T-helper 1 cell treated with Interleukin-12 subunit alpha and Interleukin-12 subunit beta and Interleukin-4 antibody, amounts not matched to agents 30 μg/mL and 1 μg/mL, for 36 hours (primary cell): ENCODE data around the gene STYX.
A peak's percentile ranks its signal among the peaks of the same experiment; 100 is the strongest.
"Not testable (repeated sequence)": the region's sequence is repeated elsewhere in the genome, so short reads cannot be mapped to it uniquely, and the experiment has no call there.

Source experiments
- H3K27ac Mint-ChIP-seq: one replicate; pipeline ENCODE4 v1.8.0; 2021; ENCODE audit warnings: mild to moderate bottlenecking, mixed read lengths
- H3K27me3 Mint-ChIP-seq: one replicate; pipeline ENCODE4 v1.8.0; 2021; ENCODE audit warnings: low read depth, mixed read lengths
- H3K36me3 Mint-ChIP-seq: one replicate; pipeline ENCODE4 v1.8.0; 2021; ENCODE audit warnings: low read depth, mixed read lengths
- H3K4me1 Mint-ChIP-seq: one replicate; pipeline ENCODE4 v1.8.0; 2021; ENCODE audit warnings: low read depth, mixed read lengths
- H3K4me3 Mint-ChIP-seq: one replicate; pipeline ENCODE4 v1.8.0; 2021; ENCODE audit warnings: mild to moderate bottlenecking, moderate library complexity, mixed read lengths
- H3K9me3 Mint-ChIP-seq: one replicate; pipeline ENCODE4 v1.8.0; 2021; ENCODE audit warnings: mixed read lengths

Gene STYX

DNA sequence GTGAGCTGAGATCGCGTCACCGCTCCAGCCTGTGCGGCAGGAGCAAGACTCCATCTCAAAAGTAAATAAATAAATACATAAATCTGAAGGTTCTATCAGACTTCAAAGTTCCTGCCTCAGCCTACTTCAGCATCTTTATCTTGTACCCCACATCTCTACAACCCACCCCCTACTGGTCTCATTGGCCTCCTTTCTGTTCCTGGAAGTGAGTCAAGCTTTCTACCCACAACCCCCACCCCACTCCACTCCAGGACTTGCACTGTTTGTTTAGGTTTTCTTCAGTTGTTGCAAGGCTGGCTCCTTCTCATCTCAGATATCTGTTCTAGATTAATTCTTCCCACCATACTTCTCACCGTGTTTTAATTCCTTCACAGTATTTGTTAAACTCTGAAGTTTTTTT is 23.7 kb upstream of the STYX start:
- H3K27ac Mint-ChIP-seq, result peak overlapping the region; percentile 97
- peak overlapping the region; percentile 98 for H3K4me3 Mint-ChIP-seq
- peaks cover 5% of the 10 kb centered on the region for H3K27me3 Mint-ChIP-seq
- no peaks in the 10 kb centered on the region for H3K9me3 Mint-ChIP-seq
- peaks cover 38% of the 10 kb centered on the region for H3K4me1 Mint-ChIP-seq
- H3K36me3 Mint-ChIP-seq, result peaks cover 24% of the 10 kb centered on the region

DNA sequence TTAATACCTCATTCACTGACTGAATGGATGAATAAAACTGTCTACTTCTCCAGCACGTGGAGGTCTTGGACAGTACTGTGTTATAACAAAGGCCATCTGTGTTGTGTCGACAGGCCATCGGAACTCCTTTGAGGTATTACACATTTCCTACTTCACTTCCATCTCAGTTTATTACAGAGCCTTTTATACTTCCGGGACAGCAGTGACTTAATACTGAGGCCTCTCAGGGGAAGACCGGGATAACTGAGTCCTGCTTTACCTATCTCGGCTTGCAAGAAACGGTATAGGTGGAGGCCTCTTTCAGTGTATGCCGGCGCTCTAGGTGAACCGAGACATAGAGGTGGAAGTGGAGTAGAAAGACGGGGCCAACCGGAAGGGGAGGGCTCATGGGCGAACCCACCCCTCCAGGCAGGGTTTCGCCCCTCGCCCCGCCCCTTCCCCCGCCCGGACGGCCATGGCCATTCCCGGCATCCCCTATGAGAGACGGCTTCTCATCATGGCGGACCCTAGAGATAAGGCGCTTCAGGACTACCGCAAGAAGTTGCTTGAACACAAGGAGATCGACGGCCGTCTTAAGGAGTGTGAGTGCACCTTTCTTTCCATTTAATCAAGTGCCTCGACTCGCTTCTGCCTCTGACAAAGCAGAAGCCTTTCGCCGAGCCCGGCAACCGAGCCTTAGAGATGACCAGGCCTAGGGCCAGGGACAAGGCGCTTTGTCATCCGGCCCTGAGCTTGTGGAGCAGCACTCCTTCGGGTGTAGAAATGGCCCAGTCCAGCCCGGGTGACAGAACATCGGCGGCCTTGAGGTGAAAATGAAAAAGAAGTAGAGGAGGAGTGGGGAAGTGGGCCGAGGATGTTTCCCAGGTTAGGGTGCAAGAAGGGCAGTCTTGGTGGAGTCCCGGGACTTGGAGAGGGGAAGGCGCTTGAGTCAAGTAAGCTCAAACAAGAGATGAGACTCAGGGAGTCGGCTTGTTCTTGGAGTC is 23.0 kb upstream of the STYX start, which contains the start of gene PSMC6:
Gene PSMC6, plus strand, starts transcription at position 477 of the 983 bp plus-strand sequence. Its CDS starts 20 bp downstream, at position 497.
- Mint-ChIP-seq H3K27me3 (peaks cover 5% of the 10 kb centered on the region), H3K9me3 (no peaks in the 10 kb centered on the region), H3K27ac (peak within 1 kb of the TSS; percentile 97), H3K4me3 (peak within 1 kb of the TSS; percentile 98), H3K36me3 (peaks cover 29% of the 10 kb centered on the region), H3K4me1 (peaks cover 40% of the 10 kb centered on the region)

DNA sequence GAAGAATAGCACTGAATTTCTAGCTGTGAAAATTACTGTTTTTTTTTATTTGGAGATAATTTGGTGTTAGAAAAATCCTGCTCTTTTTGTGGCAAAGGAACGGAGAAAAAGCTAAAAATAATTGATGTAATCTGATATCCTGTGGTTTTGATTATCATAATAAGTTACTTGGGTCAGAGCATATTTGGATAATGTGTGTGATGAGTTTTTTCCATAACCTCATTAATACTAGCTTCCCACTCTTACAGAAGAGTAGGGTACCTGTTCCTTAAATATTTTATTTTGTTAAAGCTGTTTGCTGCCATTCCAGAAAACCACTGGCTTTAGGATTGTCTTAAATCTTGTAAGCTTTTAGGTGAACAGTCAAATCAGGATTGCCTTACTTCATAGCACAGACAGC is 18.3 kb upstream of the STYX start:
- H3K27ac Mint-ChIP-seq, result no peak overlapping the region
- H3K4me3 Mint-ChIP-seq, result no peak overlapping the region
- peaks cover 56% of the 10 kb centered on the region for H3K36me3 Mint-ChIP-seq
- H3K4me1 Mint-ChIP-seq, result peaks cover 33% of the 10 kb centered on the region
- no peaks in the 10 kb centered on the region for H3K9me3 Mint-ChIP-seq
- no peaks in the 10 kb centered on the region for H3K27me3 Mint-ChIP-seq

DNA sequence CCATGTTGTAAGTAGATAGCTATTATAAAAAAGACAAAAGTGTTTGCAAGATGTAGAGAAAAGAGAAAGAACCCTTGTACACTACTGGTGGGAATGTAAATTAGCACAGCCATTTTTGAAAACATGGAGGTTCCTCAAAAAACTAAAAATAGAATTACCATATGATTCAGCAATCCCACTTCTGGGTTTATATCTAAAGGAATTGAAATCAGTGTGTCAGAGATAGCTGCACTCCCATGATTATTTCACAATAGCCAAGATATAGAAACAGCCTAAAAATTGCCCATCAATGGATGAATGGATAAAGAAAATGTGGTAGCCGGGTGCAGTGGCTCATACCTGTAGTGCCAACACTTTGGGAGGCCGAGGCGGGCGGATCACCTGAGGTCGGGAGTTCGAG is 13.8 kb upstream of the STYX start:
- Mint-ChIP-seq H3K27me3 (no peaks in the 10 kb centered on the region), H3K36me3 (peaks cover 47% of the 10 kb centered on the region), H3K4me3 (no peak overlapping the region), H3K9me3 (no peaks in the 10 kb centered on the region), H3K27ac (no peak overlapping the region), H3K4me1 (peaks cover 5% of the 10 kb centered on the region)

DNA sequence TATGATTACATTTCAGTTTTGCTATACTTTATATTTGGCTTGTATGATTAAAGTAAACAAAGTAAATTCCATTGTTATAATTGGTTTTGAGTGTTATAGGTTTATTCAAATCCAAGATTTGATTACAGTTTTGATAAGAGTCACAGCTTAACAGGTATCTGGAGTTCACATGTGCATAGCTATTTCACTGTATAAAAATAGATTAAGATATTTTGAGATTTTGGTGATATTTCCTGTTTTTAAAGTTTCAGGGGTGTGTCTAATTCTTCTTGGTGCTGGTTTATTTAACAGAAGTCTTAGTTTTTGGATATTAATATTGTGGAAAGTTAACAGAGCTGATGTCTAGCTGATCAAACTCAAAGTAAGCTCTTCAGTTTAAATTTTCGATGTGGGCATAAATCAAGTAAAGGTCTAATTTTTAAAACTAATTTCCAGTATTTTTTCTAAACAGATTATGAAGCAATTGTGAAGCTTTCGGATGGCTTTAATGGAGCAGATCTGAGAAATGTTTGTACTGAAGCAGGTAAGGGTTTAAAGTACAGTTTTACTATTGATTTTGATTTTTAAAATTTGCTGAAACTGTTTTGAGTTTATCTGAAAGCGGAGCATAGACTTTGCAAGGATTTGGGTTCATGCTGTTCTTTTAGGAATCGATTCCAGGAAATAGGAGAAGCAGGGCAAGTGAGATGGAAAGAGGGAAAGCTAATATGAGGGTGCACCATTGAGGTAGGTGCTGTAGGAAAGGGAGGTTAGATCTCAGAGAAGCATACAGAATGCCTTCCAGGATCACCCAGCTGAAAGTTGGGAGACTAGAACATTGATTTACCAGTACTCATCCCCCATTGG is 6.2 kb upstream of the STYX start:
- Mint-ChIP-seq H3K27ac (no peak overlapping the region), H3K9me3 (no peaks in the 10 kb centered on the region), H3K36me3 (peaks cover 38% of the 10 kb centered on the region), H3K4me1 (peaks cover 12% of the 10 kb centered on the region), H3K27me3 (no peaks in the 10 kb centered on the region), H3K4me3 (no peak overlapping the region)

DNA sequence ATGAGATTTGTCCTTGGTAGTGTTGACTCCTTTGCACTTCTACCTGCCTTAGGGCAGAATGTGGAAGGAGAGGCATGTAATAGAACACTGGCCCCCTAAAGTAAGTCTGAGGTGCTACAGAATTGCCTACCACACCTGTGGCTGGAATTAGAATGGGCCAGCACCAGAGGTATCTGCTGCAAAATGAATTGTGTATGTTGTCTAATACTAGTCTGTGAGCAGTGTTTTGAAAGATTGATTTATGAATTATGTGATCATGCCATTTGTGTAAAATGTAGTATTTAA is 5.7 kb upstream of the STYX start:
- Mint-ChIP-seq H3K27ac (no peak overlapping the region), H3K9me3 (no peaks in the 10 kb centered on the region), H3K27me3 (no peaks in the 10 kb centered on the region), H3K36me3 (peaks cover 35% of the 10 kb centered on the region), H3K4me3 (no peak overlapping the region), H3K4me1 (peaks cover 13% of the 10 kb centered on the region)

DNA sequence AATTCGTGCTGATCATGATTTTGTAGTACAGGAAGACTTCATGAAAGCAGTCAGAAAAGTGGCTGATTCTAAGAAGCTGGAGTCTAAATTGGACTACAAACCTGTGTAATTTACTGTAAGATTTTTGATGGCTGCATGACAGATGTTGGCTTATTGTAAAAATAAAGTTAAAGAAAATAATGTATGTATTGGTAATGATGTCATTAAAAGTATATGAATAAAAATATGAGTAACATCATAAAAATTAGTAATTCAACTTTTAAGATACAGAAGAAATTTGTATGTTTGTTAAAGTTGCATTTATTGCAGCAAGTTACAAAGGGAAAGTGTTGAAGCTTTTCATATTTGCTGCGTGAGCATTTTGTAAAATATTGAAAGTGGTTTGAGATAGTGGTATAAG is 2.5 kb upstream of the STYX start:
- H3K27ac Mint-ChIP-seq, H3K9me3 Mint-ChIP-seq, H3K4me3 Mint-ChIP-seq, H3K27me3 Mint-ChIP-seq: not testable (repeated sequence)
- H3K36me3 Mint-ChIP-seq, result peaks cover 22% of the 10 kb centered on the region
- peaks cover 17% of the 10 kb centered on the region for H3K4me1 Mint-ChIP-seq

DNA sequence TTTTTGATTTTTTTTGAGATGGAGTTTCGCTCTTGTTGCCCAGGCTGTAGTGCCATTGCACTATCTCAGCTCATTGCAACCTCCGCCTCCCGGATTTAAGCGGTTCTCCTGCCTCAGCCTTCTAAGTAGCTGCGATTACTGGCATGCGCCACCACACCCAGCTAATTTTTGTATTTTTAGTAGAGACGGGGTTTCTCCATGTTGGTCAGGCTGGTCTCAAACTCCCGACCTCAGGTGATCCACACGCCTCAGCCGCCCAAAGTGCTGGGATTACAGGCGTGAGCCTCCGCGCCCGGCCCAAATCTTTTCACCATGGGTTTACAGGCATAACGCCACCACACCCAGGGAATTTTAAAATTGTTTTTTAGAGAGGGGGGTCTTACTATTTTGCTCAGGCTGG is 931 bp upstream of the STYX start:
- peak overlapping the region; percentile 51 for H3K4me3 Mint-ChIP-seq
- H3K9me3 Mint-ChIP-seq, H3K27me3 Mint-ChIP-seq, H3K27ac Mint-ChIP-seq: not testable (repeated sequence)
- peaks cover 27% of the 10 kb centered on the region for H3K36me3 Mint-ChIP-seq
- H3K4me1 Mint-ChIP-seq, result peaks cover 19% of the 10 kb centered on the region

DNA sequence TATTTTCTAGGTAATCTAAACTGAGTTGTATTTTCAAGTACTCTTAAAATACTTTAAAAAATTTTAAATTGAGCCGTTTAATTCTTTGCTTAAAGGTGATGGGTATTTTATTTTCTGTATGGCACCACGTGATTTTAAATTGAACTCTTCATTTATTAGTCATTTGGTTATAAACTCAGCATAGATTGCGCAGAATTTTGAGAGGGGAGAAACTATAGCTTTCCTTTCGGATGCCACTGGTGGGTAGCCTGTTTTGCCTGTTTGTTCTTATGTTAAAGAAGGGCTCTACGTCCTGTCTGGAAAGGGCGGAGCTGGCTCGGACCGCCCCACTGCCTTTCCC is 411 bp upstream of the STYX start:
- peaks cover 22% of the 10 kb centered on the region for H3K4me1 Mint-ChIP-seq
- no peaks in the 10 kb centered on the region for H3K9me3 Mint-ChIP-seq
- no peaks in the 10 kb centered on the region for H3K27me3 Mint-ChIP-seq
- peaks cover 29% of the 10 kb centered on the region for H3K36me3 Mint-ChIP-seq
- H3K4me3 Mint-ChIP-seq, result peak overlapping the region; percentile 87
- H3K27ac Mint-ChIP-seq, result peak overlapping the region; percentile 51

DNA sequence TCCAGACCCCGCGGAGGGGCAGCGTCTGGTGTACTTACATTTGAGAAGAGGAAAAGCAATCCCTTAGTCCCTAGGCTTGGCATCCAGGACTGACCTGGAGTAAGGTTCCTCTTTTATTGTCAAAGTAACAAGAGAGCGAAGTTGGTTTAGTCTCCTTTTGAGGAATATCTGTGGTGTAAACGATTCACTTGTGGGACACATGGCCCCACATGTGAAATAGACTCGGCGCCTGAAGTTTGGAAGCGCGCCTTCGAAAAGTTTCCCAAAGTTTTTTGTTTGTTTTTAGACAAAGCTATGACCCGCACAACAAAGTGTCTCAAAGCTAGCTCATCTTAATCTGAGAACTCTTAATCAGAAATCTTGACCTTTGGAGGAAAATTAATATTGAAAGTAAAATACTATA is 744 bp downstream of the STYX start:
- Mint-ChIP-seq H3K36me3 (peaks cover 25% of the 10 kb centered on the region), H3K27me3 (no peaks in the 10 kb centered on the region), H3K27ac (peak overlapping the region; percentile 77), H3K4me3 (peak overlapping the region; percentile 87), H3K4me1 (peaks cover 20% of the 10 kb centered on the region), H3K9me3 (no peaks in the 10 kb centered on the region)

DNA sequence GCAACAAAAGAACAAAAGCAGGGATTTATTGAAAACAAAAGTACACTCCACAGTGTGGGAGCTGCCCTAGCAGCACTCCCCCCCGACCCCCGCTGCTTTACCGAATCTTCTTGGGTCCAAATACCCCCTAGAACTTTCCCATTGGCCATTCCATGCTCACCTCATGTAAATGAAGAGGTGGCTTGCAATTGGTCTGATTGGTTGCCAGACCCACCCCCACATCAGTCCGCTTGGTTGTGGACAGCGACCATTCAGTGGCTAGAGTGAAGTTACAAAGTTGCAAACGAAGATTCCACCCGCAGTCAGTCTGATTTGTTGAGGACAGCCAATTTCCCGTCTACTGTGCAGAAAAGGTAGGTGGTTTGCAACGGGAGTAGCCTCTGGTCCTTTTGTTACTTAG is 3.9 kb downstream of the STYX start:
- no peaks in the 10 kb centered on the region for H3K27me3 Mint-ChIP-seq
- H3K27ac Mint-ChIP-seq, result no peak overlapping the region
- no peaks in the 10 kb centered on the region for H3K9me3 Mint-ChIP-seq
- H3K4me3 Mint-ChIP-seq, result no peak overlapping the region
- H3K36me3 Mint-ChIP-seq, result peaks cover 33% of the 10 kb centered on the region
- H3K4me1 Mint-ChIP-seq, result peaks cover 34% of the 10 kb centered on the region

DNA sequence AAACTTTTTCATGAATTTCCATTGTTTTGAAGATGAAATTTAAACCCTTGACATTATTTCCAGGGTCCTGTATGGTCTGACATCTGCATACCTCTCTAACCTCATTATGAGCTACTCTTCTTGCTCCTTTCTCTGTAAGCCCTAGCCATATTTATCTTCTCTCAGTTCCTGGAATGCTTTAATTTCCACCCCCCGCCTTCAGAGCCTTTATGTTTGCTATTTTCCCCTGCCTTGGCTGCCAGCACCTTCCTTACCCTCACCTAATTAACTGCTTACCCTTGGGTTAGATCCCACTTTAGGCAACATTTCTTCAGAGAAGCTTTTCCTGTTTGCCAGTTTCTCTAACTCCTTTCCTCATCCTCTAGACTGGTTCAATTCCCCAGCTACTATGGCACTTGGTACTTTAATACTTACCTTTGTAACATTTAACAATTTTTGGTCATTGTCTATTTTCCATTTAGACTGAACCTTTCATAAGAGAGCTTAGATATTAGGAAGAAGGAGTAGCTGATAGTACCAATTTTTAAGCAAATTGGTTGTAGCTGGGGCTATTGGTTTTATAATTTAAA is 6.0 kb downstream of the STYX start:
- H3K27me3 Mint-ChIP-seq, result no peaks in the 10 kb centered on the region
- no peaks in the 10 kb centered on the region for H3K9me3 Mint-ChIP-seq
- no peak overlapping the region for H3K4me3 Mint-ChIP-seq
- H3K36me3 Mint-ChIP-seq, result peaks cover 35% of the 10 kb centered on the region
- no peak overlapping the region for H3K27ac Mint-ChIP-seq
- H3K4me1 Mint-ChIP-seq, result peaks cover 35% of the 10 kb centered on the region

DNA sequence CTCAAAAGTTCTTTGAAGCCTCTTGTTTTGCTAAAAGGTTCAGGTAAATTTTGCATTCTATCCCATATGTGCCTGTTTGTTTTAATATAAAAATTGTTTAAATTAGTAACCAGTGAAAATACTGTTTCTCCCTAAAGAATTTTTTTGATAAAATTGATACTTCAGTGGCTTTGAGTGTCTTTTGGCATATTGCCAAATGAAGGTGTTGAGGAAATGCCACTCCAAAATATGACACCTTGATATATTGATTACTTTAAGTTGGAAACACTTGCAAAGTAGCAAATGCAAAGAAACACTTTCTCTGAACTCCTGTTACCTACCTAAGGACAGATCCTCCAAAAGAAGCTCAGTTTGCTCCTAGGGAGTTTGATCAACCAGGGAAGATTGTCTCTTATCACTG is 8.4 kb downstream of the STYX start:
- Mint-ChIP-seq H3K27me3 (no peaks in the 10 kb centered on the region), H3K36me3 (peaks cover 30% of the 10 kb centered on the region), H3K4me3 (no peak overlapping the region), H3K4me1 (peaks cover 42% of the 10 kb centered on the region), H3K9me3 (no peaks in the 10 kb centered on the region), H3K27ac (no peak overlapping the region)

DNA sequence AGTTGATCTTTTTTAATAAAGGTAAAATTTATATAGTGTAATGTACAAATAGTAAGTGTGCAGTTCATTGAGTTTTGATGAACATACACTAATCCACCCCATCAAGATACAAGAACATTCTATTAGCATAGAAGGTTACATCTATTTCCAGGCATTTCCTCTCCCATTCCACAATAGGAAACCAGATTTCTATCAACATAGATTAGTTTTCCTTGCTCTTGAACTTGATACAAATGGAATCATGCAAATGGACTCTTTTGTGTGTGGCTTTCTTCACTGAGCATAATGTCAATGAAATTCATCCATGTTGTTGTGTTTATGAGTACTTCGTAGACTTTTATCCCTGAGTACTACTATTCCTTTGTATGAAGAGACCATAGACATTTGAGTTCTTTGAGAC is 10.8 kb downstream of the STYX start:
- Mint-ChIP-seq H3K4me3 (no peak overlapping the region), H3K27ac (no peak overlapping the region), H3K4me1 (peaks cover 40% of the 10 kb centered on the region), H3K27me3 (no peaks in the 10 kb centered on the region), H3K36me3 (peaks cover 27% of the 10 kb centered on the region), H3K9me3 (no peaks in the 10 kb centered on the region)

DNA sequence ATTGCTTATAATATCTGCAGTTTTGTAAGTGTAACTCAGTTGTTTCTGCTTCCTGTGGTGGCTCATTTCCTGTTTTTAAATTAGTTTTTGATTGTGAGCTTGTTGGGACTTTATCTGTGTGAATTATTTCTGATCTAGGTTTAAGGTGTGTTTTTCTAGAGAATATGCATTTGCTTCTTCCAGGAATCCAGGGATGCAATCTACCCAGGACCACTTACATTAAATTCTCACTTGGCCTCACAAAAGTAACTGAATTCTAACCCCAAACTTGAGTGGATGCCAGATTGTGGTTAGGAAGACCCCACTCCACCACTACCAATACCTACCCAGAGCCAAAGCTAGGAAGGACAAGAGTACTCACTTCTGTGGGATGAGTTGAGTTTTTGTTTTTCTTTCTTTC is 11.9 kb downstream of the STYX start:
- Mint-ChIP-seq H3K36me3 (peaks cover 30% of the 10 kb centered on the region), H3K27ac (peak overlapping the region; percentile 91), H3K27me3 (no peaks in the 10 kb centered on the region), H3K4me3 (peak overlapping the region; percentile 65), H3K4me1 (peaks cover 31% of the 10 kb centered on the region), H3K9me3 (no peaks in the 10 kb centered on the region)
